Panc1 (cell line): ENCODE measurements around the gene HELZ. TPM values are rescaled to one million over a fixed set of nuclear protein-coding genes. Genes with fewer than 3 reads are reported as not detected.
A peak's percentile ranks its signal among the peaks of the same experiment; 100 is the strongest.

Experiments
- ATAC-seq: fragments of 200-7000 bp; cut with Tn5 transposase; 2 replicates; pipeline ENCODE4 v1.9.1; 2020; ENCODE audit warnings: mild to moderate bottlenecking, moderate library complexity
- BruUV-seq: library from RNA; stranded (reverse); fragments of 400-500 nt; replicated peaks from 2 replicates; lab custom pipeline; 2021; lab: Mats Ljungman, UMichigan
- CTCF ChIA-PET: fragments of 300-600 bp; sonication (Branson Sonifier 250); formaldehyde crosslinking; loops from one replicate; lab custom pipeline; 2022; ENCODE audit warnings: antibody characterized with exemption; lab: Charles Lee
- POLR2A ChIA-PET: fragments of 300-600 bp; sonication (Branson Sonifier 250); formaldehyde crosslinking; loops from one replicate; lab custom pipeline; 2022; ENCODE audit warnings: antibody characterized with exemption; lab: Charles Lee
- DNase-seq: peaks from one replicate; pipeline ENCODE4 v3.0.0-alpha.2; 2010; ENCODE audit warnings: low read depth, low spot score
- H3K27ac ChIP-seq: 2 replicates; pipeline ENCODE4 v1.5.1; 2011; ENCODE audit warnings: mild to moderate bottlenecking, low read length, inconsistent platforms
- H3K27me3 ChIP-seq: fragments of 200-500 bp; sonication (Bioruptor generic); 2 replicates; pipeline ENCODE4 v1.6.0; 2014; ENCODE audit warnings: low read length, inconsistent platforms; ENCODE audit not compliant: control insufficient read depth, insufficient read depth
- H3K36me3 ChIP-seq: fragments of 200-500 bp; sonication (Bioruptor generic); 2 replicates; pipeline ENCODE4 v1.5.1; 2014; ENCODE audit warnings: inconsistent platforms, mild to moderate bottlenecking, low read length, moderate library complexity; ENCODE audit not compliant: control insufficient read depth, insufficient read depth
- H3K4me1 ChIP-seq: 2 replicates; pipeline ENCODE4 v1.5.1; 2011; ENCODE audit warnings: inconsistent platforms, mild to moderate bottlenecking, low read length, moderate library complexity; ENCODE audit not compliant: control insufficient read depth, insufficient read depth
- H3K4me3 ChIP-seq, 2 experiments: 2 replicates each; pipeline ENCODE4 v1.5.1; 2011 to 2012; ENCODE audit warnings: low read depth in 2 of 2, low read length in 2 of 2, mild to moderate bottlenecking in 2 of 2, inconsistent platforms in 1 of 2, moderate library complexity in 1 of 2
- H3K9me3 ChIP-seq: fragments of 200-500 bp; sonication (Bioruptor generic); 2 replicates; pipeline ENCODE4 v1.5.1; 2014; ENCODE audit warnings: low read depth, mild to moderate bottlenecking, inconsistent platforms, low read length, moderate library complexity; ENCODE audit not compliant: control insufficient read depth, insufficient read depth
- CTCF ChIP-seq: fragments of 450-650 bp; IDR thresholded peaks from 2 replicates; pipeline ENCODE4 v1.5.1; 2017; ENCODE audit warnings: mild to moderate bottlenecking
- POLR2AphosphoS5 ChIP-seq: IDR thresholded peaks from 2 replicates; pipeline ENCODE4 v1.6.1; 2012; ENCODE audit warnings: mild to moderate bottlenecking, low read depth, low read length, moderate library complexity
- SIN3A ChIP-seq: IDR thresholded peaks from 2 replicates; pipeline ENCODE4 v1.6.1; 2012; ENCODE audit warnings: low read depth, mild to moderate bottlenecking, low read length, moderate library complexity, borderline replicate concordance; ENCODE audit not compliant: insufficient read depth
- TCF7L2 ChIP-seq: IDR thresholded peaks from 2 replicates; pipeline ENCODE4 v1.6.1; 2011; ENCODE audit warnings: mild to moderate bottlenecking, low read depth, low read length, inconsistent platforms
- in situ Hi-C: cut with HindIII; loops from 2 replicates; pipeline ENCODE4 v1.10.0; 2016; ENCODE audit warnings: low sequenced_read_pairs, low pct_unique_long_range_greater_than_20kb
- intact Hi-C: fragments of 100-400 bp; cut with micrococcal nuclease; formaldehyde crosslinking; loops from one replicate; pipeline ENCODE4 v1.10.0; 2022; ENCODE audit not compliant: unreplicated experiment
- total RNA-seq: library from RNA; stranded (reverse); gene quantifications from one replicate; pipeline ENCODE4 v1.2.1, GENCODE V29; 2021; ENCODE audit not compliant: unreplicated experiment
- TF ChIP-seq, protein P1 (sequence below), 2 experiments: IDR thresholded peaks; 2 replicates each; pipeline ENCODE4 v1.6.1; 2011 to 2012; ENCODE audit warnings: low read depth in 2 of 2, control low read depth in 1 of 2, low read length in 1 of 2, mild to moderate bottlenecking in 1 of 2, moderate library complexity in 1 of 2; ENCODE audit not compliant: insufficient read depth in 1 of 2

The HELZ gene
- total RNA-seq, 1 experiment from 2014 or later = 15.0 TPM

- H3K27me3 ChIP-seq = no peaks in the 10 kb centered on the region
- peaks cover 3% of the 10 kb centered on the region for H3K4me1 ChIP-seq
- no TSS peak for BruUV-seq
- no peak for TF ChIP-seq POLR2AphosphoS5
- no peak for TF ChIP-seq SIN3A
- no peak for TF ChIP-seq TCF7L2
- TF ChIP-seq, protein P1, sequence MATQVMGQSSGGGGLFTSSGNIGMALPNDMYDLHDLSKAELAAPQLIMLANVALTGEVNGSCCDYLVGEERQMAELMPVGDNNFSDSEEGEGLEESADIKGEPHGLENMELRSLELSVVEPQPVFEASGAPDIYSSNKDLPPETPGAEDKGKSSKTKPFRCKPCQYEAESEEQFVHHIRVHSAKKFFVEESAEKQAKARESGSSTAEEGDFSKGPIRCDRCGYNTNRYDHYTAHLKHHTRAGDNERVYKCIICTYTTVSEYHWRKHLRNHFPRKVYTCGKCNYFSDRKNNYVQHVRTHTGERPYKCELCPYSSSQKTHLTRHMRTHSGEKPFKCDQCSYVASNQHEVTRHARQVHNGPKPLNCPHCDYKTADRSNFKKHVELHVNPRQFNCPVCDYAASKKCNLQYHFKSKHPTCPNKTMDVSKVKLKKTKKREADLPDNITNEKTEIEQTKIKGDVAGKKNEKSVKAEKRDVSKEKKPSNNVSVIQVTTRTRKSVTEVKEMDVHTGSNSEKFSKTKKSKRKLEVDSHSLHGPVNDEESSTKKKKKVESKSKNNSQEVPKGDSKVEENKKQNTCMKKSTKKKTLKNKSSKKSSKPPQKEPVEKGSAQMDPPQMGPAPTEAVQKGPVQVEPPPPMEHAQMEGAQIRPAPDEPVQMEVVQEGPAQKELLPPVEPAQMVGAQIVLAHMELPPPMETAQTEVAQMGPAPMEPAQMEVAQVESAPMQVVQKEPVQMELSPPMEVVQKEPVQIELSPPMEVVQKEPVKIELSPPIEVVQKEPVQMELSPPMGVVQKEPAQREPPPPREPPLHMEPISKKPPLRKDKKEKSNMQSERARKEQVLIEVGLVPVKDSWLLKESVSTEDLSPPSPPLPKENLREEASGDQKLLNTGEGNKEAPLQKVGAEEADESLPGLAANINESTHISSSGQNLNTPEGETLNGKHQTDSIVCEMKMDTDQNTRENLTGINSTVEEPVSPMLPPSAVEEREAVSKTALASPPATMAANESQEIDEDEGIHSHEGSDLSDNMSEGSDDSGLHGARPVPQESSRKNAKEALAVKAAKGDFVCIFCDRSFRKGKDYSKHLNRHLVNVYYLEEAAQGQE (IDR thresholded peaks at IDR 0.05; ENCODE audit: insufficient read depth in 1 of 2, low read depth in 2 of 2, low read length in 1 of 2) = no peak
- TF ChIP-seq CTCF = no peak
- ChIA-PET CTCF (no interaction called here), POLR2A (interaction anchor here (0.6 kb wide), 2 partner anchors 162 to 327 kb away, joined by 3 to 4 read pairs; no protein-coding TSS in a partner anchor)
- no peaks in the 10 kb centered on the region for H3K9me3 ChIP-seq
- peak overlapping the region; percentile 79 to 87 for H3K4me3 ChIP-seq
- in situ Hi-C loops = no loop called here
- peak; percentile 38 for ATAC-seq
- H3K27ac ChIP-seq = peak overlapping the region; percentile 57
- intact Hi-C loops = no loop called here
- H3K36me3 ChIP-seq = peaks cover 9% of the 10 kb centered on the region
- DNase-seq = no peak
Measured at GRCh38 chr17:67244431-67245072, 444 bp downstream of the HELZ start.

GRCh38 chr17:67243284-67243683, 1.7 kb downstream of the HELZ start:
- ChIA-PET CTCF (no interaction called here), POLR2A (no interaction called here)
- Histone ChIP-seq H3K27me3 (no peaks in the 10 kb centered on the region), H3K27ac (no peak overlapping the region), H3K9me3 (no peaks in the 10 kb centered on the region), H3K4me3 (peak overlapping the region; percentile 2 to 87; a peak in 2 of 4 replicates), H3K4me1 (peaks cover 3% of the 10 kb centered on the region), H3K36me3 (peaks cover 9% of the 10 kb centered on the region)
- intact Hi-C loops (no loop called here), in situ Hi-C loops (no loop called here)
- BruUV-seq = no TSS peak
- ATAC-seq (no peak), DNase-seq (no peak)
- TF ChIP-seq, protein P1 (IDR thresholded peaks at IDR 0.05; ENCODE audit: insufficient read depth in 1 of 2, low read depth in 2 of 2, low read length in 1 of 2) = no peak
- TF ChIP-seq POLR2AphosphoS5 = no peak
